A673 (cell line): ENCODE data around the gene CKMT2. TPM values are rescaled to one million over a fixed set of nuclear protein-coding genes. Genes with fewer than 3 reads are reported as not detected.

Source experiments
- BruUV-seq: library from RNA; stranded (reverse); fragments of 400-500 nt; replicated peaks from 2 replicates; lab custom pipeline; 2021; lab: Mats Ljungman, UMichigan
- CTCF ChIA-PET: fragments of 300-600 bp; sonication (Branson Sonifier 250); formaldehyde crosslinking; loops from one replicate; lab custom pipeline; 2022; ENCODE audit warnings: antibody characterized with exemption; lab: Charles Lee
- POLR2A ChIA-PET: fragments of 300-600 bp; sonication (Branson Sonifier 250); formaldehyde crosslinking; loops from one replicate; lab custom pipeline; 2022; ENCODE audit warnings: antibody characterized with exemption; ENCODE audit not compliant: low non-redundant PET; lab: Charles Lee
- DNase-seq: peaks from one replicate; pipeline ENCODE4 v3.0.0-alpha.2; 2015; ENCODE audit warnings: low spot score
- H3K27ac ChIP-seq: fragments of 200-600 bp; sonication (generic); 2 replicates; pipeline ENCODE4 v1.5.1; 2016; ENCODE audit warnings: mixed run types, low read depth, mild to moderate bottlenecking, mixed read lengths, antibody characterized with exemption, low read length; ENCODE audit not compliant: poor library complexity, severe bottlenecking
- H3K27me3 ChIP-seq: fragments of 200-600 bp; sonication (generic); replicated peaks from 2 replicates; pipeline ENCODE4 v1.6.1; 2017; ENCODE audit warnings: mixed run types, low read depth, mild to moderate bottlenecking, mixed read lengths, antibody characterized with exemption, low read length; ENCODE audit not compliant: insufficient read depth, poor library complexity
- H3K36me3 ChIP-seq: fragments of 200-600 bp; sonication (generic); 2 replicates; pipeline ENCODE4 v1.6.1; 2016; ENCODE audit warnings: mixed run types, mild to moderate bottlenecking, mixed read lengths, antibody characterized with exemption, low read length; ENCODE audit not compliant: insufficient read depth, poor library complexity, severe bottlenecking
- H3K4me1 ChIP-seq: fragments of 200-600 bp; sonication (generic); 2 replicates; pipeline ENCODE4 v1.6.1; 2017; ENCODE audit warnings: mixed run types, mild to moderate bottlenecking, mixed read lengths, antibody characterized with exemption, low read length; ENCODE audit not compliant: insufficient read depth, poor library complexity, severe bottlenecking
- H3K4me3 ChIP-seq: fragments of 200-600 bp; sonication (generic); 2 replicates; pipeline ENCODE4 v1.5.1; 2016; ENCODE audit warnings: low read depth, mixed run types, mild to moderate bottlenecking, mixed read lengths, low read length; ENCODE audit not compliant: poor library complexity, severe bottlenecking
- H3K9me3 ChIP-seq: fragments of 200-600 bp; sonication (generic); 2 replicates; pipeline ENCODE4 v1.6.1; 2016; ENCODE audit warnings: mixed run types, low read depth, mild to moderate bottlenecking, mixed read lengths, antibody characterized with exemption, low read length; ENCODE audit not compliant: poor library complexity, severe bottlenecking
- EZH2 ChIP-seq: fragments of 200-600 bp; sonication (generic); IDR thresholded peaks from 2 replicates; pipeline ENCODE4 v1.6.1; 2017; ENCODE audit warnings: borderline replicate concordance, low read depth, mild to moderate bottlenecking, mixed read lengths, antibody characterized with exemption, low read length; ENCODE audit not compliant: poor library complexity, severe bottlenecking
- intact Hi-C: fragments of 100-400 bp; cut with micrococcal nuclease; formaldehyde crosslinking; loops from one replicate; pipeline ENCODE4 v1.10.0; 2022; ENCODE audit not compliant: unreplicated experiment
- total RNA-seq: library from RNA; stranded (reverse); gene quantifications from 2 replicates; pipeline ENCODE4 v1.2.3, GENCODE V29; 2021
- TF ChIP-seq, protein P1 (sequence below): fragments of 300-800, 200-600 bp; sonication (generic); conservative IDR thresholded peaks from 2 replicates; pipeline ENCODE4 v1.5.1; 2017; ENCODE audit warnings: low read depth, mild to moderate bottlenecking, antibody characterized with exemption, low read length, moderate library complexity, mixed read lengths

Gene CKMT2
- total RNA-seq, 1 experiment from 2014 or later: not detected

- CTCF ChIA-PET: interaction anchor here (0.5 kb wide), 1 partner anchor 707 kb away, joined by 3 read pairs; no protein-coding TSS in a partner anchor
These were observed 45.2 kb upstream of the CKMT2 start for GRCh38 chr5:81187885-81188284.

GRCh38 chr5:81188962-81189361, 44.2 kb upstream of the CKMT2 start:
- H3K9me3 ChIP-seq: no peaks in the 10 kb centered on the region
- intact Hi-C loops: no loop called here
- ChIA-PET POLR2A (no interaction called here), CTCF (no interaction called here)
- H3K27ac ChIP-seq: no peak overlapping the region
- no peak overlapping the region for H3K4me3 ChIP-seq
- H3K36me3 ChIP-seq: no peaks in the 10 kb centered on the region
- H3K27me3 ChIP-seq: no peaks in the 10 kb centered on the region
- no peaks in the 10 kb centered on the region for H3K4me1 ChIP-seq
- no peak for DNase-seq
- no TSS peak for BruUV-seq
- TF ChIP-seq, protein P1, sequence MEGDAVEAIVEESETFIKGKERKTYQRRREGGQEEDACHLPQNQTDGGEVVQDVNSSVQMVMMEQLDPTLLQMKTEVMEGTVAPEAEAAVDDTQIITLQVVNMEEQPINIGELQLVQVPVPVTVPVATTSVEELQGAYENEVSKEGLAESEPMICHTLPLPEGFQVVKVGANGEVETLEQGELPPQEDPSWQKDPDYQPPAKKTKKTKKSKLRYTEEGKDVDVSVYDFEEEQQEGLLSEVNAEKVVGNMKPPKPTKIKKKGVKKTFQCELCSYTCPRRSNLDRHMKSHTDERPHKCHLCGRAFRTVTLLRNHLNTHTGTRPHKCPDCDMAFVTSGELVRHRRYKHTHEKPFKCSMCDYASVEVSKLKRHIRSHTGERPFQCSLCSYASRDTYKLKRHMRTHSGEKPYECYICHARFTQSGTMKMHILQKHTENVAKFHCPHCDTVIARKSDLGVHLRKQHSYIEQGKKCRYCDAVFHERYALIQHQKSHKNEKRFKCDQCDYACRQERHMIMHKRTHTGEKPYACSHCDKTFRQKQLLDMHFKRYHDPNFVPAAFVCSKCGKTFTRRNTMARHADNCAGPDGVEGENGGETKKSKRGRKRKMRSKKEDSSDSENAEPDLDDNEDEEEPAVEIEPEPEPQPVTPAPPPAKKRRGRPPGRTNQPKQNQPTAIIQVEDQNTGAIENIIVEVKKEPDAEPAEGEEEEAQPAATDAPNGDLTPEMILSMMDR: no peak
- no peak for TF ChIP-seq EZH2

More at GRCh38 chr5:81187885-81188284, 45.2 kb upstream of the CKMT2 start:
- no peaks in the 10 kb centered on the region for H3K4me1 ChIP-seq
- H3K27ac ChIP-seq: no peak overlapping the region
- POLR2A ChIA-PET: no interaction called here
- no peak for DNase-seq
- H3K36me3 ChIP-seq: no peaks in the 10 kb centered on the region
- TF ChIP-seq EZH2: no peak
- TF ChIP-seq, protein P1: no peak
- no TSS peak for BruUV-seq
- no peak overlapping the region for H3K4me3 ChIP-seq
- intact Hi-C loops: no loop called here
- no peaks in the 10 kb centered on the region for H3K27me3 ChIP-seq
- H3K9me3 ChIP-seq: no peaks in the 10 kb centered on the region

- no TSS peak for BruUV-seq
These were observed 43.1 kb upstream of the CKMT2 start for GRCh38 chr5:81189875-81190498.

More at GRCh38 chr5:81189875-81190498, 43.1 kb upstream of the CKMT2 start:
- intact Hi-C loops: loop anchor here (10.0 kb wide), 2 partner anchors 385 to 705 kb away; partner anchors contain the start of gene FAM151B
- no peaks in the 10 kb centered on the region for H3K9me3 ChIP-seq
- no peak overlapping the region for H3K4me3 ChIP-seq
- DNase-seq: no peak
- H3K4me1 ChIP-seq: no peaks in the 10 kb centered on the region
- no peak for TF ChIP-seq EZH2
- TF ChIP-seq, protein P1: no peak
- ChIA-PET POLR2A (no interaction called here), CTCF (no interaction called here)
- no peaks in the 10 kb centered on the region for H3K27me3 ChIP-seq
- no peaks in the 10 kb centered on the region for H3K36me3 ChIP-seq
- H3K27ac ChIP-seq: no peak overlapping the region
